ENCODE results near the gene TCF7L2.

Gene TCF7L2

DNA sequence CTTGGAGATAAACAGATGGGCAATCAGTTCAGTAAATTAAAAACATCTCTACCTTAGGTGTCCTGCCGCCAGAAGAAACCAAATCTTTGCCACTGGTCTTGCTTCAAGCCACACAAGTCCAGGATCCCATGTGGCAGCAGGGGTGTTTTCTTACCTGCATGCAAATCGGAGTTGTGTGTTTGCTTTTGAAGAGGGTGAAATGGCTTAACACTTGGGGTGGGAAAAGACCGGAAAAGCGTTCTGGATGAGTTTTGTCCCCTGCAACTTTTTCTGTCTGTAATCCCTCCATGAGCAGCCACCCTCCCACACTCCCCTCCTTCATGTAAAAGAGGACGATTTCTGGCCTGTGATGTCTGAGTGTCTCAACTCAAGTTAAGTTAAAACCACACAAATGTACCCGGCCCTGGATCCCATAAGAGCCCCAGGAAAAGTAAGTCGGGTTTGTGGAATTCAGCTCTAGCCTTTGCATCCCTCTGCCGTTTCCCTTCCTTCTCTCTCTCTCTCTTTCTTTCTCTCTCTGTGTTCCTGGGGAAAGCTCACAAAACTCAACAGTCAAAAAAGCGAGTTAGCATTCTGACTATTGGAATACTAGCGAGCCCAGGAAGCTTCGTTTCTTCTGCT lies 178.5 kb downstream of the TCF7L2 start:
- peak; percentile 19 for DNase-seq

DNA sequence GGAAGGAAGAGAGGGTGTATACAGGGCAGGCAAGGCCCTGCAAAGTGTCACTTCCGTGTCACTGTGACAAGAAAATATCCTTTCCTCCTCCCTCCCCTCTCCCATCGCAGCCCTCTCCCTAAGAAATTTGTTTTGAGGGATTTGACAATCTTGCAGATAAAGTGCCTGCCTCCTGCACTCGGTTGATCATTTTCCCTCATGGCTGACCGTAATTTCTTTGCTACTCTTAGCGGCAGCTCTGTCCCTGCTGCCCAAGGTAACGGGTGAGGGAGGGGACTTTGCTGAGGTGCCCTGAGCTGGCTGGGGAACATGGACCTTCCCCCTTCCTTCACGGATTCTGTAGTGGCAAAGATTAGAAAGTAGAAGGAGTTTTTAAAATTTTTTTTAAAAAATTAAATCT lies 179.1 kb downstream of the TCF7L2 start:
- DNase-seq: no peak

DNA sequence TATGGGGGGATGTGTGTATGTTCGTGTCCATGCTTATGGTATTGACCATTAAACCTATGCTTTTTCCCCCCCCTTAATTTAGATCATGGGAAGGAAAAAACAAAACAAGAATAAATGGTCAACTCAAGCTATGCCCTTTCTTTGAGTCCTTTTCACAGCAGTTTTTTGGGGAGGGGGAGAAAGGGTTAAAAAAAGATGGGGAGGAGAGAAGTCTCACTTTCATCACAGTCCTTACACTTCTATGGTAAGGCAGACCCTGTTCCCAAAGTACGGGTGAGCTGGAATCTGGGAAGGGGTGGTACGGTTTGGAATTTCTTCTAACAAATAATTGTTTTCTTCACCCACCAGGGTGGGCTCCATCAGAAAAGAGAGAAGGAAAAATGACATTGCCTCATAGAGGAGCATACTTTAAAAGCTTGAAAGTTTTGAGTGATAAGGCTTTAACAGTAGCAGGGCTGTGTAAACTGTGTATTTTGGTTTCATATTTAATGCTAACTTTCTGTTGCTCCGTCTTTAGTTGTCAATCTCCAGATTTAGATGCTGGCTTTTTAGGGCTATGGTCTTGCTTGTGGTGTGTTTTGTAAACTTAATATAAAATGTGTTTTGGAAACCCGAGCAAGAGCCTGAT lies 180.1 kb downstream of the TCF7L2 start:
- DNase-seq: no peak

DNA sequence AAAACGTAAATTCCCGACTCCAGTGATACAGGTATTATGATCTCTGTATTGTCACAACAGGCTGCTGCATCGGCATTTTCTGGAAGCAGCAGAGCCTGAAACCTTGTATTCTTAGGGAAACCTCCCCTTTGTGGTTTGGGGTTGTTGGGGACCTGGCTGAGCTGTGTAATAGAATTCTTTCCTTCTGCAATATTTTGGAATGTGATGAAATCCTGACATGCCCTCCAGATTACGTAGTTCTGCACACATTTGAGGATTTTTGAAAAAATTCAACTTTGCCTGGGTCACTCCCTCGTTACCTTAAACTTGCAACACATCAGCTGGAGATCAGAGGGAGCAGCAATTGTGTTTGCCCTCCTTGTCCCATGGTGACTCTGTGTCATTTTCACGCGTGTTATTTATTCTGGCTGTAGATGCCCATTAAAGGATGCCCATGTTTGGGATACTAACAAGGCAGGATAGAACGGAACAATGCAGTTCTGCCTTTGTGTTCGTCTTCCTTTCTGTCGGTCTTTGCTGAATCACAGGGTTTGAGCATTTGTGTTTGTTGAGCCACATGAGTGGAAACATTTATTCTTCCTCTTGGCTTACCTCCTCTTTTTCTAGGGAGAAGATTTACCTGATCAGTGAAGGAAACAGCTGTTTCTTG lies 181.7 kb downstream of the TCF7L2 start:
- DNase-seq: peak; percentile 95

DNA sequence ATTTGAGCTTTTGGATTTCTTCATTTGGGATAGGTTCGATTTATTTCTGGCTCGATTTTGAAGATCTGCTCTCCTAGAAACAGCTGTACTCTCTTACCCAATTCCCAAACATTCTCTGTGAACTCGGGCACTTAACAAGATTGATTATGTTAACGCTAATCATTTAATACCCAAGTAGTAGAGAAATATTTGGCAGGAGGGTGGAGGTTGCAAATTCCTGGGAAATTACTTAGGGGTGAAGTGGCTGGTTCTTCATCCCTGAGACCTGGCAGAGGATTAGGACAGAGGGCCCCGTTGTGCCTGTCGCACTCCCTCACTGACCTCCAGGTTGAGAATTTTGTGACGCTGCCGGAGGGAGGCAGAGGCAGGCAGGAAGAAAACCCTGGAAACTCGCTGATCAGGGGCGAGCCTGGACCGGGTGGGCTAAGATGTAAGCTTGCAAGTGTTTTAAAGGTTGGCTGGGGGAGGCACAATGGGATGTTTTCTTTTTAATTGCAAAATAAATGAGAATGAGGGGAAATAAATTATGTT lies 182.6 kb downstream of the TCF7L2 start:
- peak; percentile 80 for DNase-seq

DNA sequence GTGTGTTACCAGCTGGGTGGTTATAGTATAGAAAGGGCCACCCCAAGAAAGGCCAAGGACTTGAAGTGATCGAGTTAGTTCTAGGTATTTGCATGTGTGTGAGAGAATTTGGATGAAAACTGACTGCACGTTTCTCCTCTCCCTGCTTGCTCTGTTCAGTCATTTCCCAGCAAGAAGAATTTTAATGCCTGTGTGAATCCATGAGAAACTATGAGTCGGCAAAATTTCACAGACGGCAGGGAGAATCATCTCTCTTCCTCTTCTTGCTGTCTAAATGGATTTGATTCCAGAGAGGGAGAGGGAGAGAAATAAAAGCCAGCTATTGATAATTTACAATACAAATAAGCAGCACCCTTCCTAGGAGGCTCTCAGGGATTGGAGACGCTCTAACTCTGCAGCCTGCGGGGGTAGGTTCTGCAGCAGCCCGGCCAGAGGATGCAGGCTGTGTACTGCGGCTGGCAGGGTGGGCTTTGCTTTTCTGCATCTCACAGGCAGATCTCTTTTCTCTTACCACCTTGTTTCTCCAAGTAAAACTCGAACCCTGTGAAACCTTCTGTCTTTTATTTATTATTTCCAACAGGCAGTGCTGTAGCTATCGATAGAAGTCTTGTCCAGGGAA lies 183.6 kb downstream of the TCF7L2 start:
- DNase-seq: peak; percentile 85

DNA sequence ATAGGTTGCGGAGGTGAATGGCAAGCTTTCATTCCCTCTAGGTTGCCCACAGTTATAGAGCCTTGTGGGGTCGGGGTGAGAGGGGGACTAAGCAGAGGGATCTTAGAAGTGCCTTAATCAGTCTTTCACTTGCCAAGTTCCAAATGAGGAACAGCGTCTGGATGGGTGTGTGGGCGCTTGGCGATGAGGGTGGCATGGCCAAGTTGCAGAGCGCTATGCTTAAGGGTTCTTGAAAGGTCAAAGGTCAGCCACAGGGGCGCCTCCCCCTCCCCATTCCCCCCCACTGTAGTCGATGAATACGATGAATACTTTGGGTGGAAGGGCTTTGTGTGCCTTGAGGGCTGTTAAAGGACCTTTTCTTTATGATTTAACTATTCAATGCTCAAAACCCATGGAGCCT lies 185.0 kb downstream of the TCF7L2 start:
- no peak for DNase-seq

DNA sequence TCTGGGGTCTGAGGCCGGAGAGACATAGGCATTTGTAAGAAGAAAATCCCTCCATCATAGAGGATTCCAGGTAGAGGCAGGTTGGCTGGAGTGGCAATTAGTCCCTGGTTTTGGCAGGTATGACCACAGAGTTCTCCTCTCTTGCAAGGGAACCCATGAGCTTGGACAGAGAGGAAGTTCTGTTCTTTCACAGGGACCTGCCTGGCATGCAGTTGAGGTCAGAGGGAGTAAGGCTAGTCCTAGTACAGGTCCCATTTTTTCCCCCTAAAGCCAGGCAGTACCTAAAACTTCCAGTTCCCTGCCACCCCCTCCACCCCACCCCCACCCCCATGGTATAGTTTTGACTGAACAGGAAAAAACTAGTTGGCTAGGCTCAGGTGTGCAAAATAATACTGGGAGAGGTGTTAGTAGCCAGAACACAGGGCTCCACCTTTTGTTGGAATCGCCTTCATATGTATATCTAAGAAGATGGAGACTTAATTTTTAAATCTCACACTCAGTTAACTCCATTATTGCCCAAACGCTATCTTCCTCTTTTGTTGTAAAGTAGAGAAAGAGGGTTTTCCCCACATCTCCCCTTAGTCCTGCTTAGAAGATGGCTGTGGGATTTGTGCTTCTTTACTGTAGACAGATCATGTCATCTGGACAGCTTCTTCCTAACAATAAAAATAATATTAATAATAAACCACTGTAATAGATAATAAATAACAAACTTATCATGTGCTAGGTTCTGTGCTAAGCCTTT lies 188.1 kb downstream of the TCF7L2 start:
- DNase-seq: no peak

DNA sequence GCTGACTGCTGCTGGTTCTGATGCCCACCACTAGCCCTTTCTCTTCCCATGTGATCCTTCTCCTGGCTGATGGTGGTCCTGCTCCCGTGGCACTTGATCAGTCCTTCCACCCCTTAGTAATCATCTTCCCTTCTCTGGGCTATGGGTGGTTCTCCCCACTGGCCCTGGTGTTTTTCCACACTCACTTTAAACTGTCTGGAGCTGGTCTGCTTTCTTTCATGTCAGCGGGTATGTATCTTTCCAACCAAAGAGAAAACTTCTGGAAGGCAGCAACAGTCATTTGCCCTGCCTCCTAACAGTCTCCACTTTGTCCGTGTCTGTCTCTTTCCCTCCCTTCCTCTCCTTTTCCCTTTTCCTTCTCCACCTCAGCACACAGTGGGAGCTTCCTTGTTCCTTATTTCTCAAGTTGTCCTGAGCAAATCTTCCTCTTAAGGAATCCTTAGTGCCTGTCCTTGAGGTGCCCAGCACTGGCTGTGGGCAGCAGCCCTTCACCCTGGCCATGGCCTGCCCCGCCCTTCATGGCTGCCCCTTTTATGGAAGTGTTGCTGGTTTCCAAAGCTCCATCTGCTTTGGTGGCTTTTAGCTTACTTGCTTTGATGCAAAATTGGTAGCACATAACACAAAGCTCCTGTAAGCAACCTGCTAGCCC lies 189.0 kb downstream of the TCF7L2 start:
- DNase-seq: no peak

DNA sequence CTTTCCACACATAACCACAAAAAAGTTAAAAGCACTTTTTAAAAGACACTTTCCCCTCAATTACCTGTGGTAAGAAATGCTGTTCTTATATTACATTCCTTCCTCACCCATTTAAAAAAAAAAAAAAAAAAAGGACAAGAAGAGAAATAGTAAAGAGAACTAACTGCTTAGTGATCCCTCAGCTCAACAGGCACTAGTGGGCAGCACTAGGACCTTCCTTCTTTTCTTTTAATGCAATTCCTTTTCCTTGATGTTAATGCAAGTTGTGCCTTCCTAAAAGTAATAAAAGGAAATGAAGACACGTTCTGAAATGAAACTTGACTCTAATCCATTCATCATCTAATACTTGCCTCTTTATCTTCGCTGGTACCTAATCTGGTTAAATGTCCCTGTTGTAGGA lies 189.7 kb downstream of the TCF7L2 start:
- DNase-seq: peak; percentile 44

DNA sequence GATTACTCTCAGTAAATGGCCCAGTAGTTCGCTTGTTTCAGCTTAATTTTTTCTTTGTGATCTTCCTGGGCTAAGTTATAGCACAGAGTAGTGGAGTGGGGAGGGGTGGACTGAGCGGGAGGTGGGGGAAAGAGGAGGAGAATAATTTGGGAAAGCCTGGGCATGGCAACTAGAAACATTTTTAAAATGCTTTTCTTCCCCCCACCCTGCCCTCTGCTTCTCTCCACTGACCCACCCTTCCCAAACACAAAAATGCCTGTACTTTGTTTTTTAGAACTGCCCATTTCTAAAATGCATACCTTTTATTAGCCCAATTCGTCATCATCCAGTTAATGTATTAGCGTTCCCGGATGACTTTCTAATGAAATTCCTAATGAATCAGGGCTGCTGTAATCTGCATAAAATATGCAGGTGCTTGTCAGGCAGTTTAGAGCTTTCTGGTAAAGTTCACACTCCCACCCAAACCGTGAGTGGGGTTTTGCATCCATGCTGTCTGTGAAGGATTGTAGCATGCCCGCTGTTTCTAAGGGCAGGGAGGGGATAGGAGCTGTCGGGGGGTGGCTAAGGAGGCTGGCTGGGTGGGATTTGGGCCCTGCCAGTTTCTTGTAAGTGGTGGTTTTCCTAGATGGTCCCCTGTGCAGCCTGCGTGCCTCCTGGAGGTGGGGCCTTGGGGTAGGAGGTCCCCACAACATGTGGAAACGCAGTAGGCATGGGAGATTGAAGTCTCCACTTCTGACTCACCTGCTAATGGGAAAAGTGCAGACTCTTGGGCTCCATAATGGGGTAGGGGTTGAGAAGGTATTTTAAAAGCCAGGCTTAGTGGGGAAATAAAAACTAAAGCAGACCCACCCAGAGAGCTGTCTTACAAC lies 190.3 kb downstream of the TCF7L2 start:
- no peak for DNase-seq

DNA sequence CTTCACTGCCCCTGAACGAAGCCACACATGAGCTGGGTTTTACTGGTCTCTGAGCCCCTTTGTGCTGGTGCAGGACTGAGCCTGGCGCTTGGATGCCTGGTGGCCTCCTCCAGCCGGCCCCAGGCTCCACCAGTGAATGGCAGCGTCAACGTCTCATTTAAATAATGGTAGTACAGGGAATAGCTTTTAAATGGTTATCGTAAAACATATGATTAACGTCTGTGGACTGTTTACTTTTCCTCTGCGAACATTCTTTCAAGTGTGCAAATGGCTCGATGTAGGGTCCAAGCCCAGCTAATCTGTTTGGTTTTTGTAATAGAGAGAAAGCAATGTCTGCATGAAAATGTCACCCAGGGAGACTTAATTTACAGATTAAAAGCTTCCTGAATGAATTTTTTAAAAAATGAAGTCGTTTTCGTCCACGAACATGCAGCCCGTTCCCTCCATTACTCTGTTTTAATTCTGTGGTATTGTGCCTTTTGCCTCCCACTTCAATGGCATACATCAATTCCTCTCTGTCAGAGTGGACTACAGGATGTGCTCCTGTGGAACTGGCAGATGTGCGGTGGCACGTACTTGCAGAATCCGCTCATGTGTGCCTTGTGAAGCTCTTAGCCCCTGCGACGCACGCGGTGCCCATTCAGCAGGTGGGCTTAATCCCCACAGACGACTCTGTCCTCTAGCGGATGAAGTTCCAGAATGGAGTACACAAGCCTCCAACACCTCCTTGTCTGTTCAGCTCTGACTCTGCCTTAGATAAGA lies 192.7 kb downstream of the TCF7L2 start:
- no peak for DNase-seq

DNA sequence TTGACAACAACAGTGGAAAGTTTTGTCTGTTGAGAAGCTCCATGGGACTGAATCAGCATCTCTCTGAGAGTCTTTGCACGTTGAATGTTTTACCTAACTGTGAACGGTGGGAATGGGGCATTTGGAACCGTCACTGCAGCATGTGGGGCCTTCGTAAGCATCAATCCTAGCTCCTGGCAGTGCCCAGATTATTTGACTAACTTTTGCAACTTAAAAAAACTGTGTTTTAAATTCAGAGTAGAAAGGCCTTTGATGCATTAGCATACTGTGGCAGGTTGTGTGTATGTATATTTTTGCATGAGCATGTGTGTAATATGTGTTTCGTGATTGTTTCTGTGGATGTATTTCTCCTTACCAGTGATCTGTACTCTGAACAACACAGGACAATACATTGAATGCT lies 194.5 kb downstream of the TCF7L2 start:
- DNase-seq: no peak

DNA sequence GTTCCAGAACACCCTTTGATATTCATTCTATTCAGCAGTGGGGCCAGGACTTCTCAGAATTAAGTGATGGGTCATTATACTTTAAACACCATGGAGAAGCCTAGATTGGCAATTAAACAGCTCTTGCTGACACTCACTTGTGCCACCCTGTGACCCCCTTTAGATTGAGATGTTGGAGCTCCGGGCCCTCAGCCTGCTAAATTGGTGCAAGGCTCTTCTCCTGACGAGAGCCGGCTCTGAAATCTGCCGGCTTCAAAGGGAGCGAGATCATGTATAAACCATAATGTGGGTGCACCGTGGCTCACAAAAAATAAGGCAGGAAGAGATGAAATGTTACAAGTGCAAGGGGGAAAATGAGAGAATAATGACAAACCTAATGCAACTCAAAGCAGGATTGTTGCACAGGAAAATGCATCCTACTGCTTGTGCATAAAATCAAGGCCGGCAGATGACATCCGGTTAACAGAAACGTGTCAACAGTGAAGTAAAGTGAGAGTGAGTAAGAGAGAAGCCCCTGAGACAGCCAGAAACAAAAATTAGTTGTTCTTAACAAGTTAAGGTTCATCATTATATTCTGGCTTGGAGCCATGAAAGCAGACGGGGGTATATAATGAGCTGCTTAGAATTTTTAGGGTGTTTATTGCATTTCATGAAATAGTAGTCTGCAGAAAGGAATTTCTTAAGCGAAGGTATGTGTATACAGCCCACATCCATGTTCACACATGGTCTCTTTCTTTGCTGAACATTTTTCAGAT lies 198.2 kb downstream of the TCF7L2 start:
- no peak for DNase-seq

DNA sequence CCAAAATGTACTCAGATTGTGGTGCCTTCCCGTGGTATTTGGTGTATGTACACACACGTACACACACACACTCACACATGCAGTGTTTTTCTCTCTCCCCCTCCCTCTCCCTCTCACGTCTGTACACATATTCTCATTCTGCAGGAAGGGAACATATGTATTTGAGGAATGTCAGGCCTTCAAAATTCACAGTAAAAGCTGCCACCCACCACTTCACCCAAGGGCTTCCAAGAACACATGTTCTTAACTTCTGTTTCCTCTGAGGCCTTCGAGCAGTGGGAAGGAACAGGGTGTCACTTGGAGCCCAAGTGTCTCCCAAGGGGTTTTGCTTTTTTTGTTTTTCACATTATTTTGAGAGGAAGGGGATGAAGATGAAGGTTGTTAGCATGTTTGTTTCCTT lies 198.9 kb downstream of the TCF7L2 start:
- DNase-seq: peak; percentile 41

DNA sequence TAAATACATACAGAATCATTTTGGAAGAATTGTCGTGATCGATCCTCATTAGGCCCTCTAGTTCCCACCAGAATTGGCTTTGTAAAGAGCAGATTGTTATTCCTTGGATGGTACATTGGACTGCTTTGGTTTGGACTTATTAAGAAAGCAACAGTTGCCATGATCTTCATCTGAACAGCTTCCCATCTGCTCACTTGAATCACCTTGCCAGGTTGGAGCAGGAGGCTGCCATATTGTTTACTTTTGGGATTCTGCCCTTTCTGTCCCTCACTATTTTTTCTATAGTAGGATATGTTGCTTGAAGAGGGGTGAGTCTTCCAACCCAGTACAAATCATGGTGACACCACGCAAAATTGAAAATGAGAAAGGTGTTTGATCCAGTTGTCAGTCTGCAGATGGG lies 199.6 kb downstream of the TCF7L2 start:
- DNase-seq: no peak

DNA sequence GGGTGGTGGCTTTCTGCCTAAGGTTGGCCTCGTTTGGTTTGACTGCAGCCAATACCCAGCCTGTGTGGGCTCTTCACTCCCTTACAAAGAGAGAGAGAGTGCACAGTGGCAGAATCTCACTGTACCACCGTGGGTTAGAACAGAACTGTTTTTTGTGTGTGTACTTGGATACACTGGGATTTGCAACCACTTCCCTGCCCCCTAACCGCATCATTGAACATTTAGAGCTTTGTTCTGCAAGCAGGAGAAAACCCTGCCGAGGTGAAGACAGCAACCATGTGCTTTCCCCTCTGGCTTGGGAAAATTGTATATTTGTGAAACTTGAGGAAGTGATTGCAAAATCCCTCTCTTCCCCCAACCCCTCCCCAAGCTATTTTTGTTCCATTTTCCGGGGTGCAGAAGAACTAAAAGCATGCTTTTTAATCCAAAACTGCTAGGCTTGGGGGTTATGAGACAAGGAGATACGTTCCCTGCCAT lies 201.2 kb downstream of the TCF7L2 start:
- no peak for DNase-seq

DNA sequence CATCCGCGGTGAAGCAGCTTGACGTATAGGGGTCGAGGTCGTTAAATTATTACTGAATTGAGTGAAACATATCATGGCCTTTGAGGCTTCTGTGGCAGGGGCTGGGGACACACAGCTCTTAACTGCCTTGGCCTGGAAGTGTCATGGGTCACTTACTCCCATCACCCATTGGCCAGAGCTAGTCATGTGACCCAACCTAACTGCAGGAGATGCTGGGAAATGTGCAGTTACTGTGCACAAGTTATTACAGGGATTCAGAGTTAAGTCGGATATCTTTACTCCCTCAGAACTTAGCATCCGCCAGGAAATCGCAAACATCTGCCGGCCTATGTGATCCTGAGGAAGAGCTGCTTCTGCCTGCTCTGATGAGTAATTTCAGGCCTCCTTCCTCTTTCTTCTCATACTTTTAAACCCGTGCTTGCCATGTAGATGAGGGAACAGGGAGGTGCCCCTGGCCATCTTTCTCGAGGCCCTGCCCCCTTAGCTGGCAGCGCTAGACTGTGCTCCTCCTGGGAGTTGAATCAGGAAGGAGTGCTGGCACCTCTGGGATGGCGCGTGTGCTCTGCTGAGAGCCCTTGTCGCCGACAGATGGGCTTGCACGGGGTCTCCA lies 203.6 kb downstream of the TCF7L2 start:
- DNase-seq: peak; percentile 26

DNA sequence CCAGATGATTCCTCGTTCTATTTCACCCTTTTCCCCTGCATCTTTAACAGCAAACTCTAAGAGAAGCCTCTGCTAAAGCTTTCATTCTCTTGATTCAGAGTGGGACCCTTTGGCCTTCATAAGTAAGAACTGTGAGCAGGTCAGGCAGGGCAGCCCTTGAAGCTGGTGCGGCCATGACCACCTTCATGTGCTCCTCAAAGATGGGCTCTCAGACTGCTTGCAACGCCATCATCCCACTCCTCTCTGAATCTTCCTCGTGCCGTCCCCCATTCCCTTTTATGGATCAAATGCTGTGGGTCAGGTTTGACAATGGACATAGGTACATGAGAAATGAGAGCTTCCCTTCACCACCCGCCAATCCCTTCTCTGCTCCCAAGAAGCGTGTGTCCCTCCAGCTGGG lies 207.4 kb downstream of the TCF7L2 start:
- DNase-seq: no peak
